Astrocyte (in vitro differentiated cells and primary cell): ENCODE results near the gene EVL.

ENCODE experiments used
- CTCF ChIP-seq: IDR thresholded peaks from 2 replicates; pipeline ENCODE4 v1.5.1; 2011; ENCODE audit warnings: low read depth, mild to moderate bottlenecking, inconsistent platforms, low read length, moderate library complexity; ENCODE audit not compliant: insufficient read depth
- EZH2 ChIP-seq: IDR thresholded peaks from 2 replicates; pipeline ENCODE4 v1.6.1; 2012; ENCODE audit warnings: mild to moderate bottlenecking, low read length, inconsistent platforms; ENCODE audit not compliant: insufficient read depth

DNA sequence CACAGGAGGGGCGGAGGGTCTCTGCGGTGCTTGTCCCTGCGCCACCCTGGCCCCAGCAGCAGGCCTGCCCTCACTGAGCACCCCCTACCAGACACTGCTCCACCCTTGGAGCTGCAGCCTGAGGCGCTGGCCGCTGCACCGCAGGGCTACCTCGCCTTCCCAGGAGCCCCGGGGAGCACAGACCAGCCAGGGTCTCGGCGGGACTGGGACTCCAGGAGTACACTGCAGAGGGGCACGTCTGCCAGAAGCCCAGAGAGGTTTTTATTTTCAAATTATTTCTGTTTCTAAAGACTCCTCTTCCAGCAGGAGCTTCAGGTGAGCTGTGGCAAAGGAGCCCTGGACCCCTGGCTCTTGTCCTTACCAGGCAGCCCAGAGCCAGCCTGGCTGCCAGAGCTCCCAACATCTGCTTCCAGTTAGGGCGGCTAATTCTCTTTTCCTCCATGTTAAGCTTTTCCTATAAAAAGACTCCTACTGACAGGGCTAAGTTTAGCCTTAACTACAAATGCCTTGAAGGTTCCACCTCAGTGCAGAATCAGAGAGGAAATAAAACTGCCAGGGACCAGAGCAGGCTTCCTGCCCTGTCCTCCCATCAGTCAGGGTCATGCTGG is 67.8 kb downstream of the EVL start:
- TF ChIP-seq EZH2: no peak
- no peak for TF ChIP-seq CTCF
